Hepatic stellate cell (primary cell): ENCODE measurements around the gene PRSS22.

Source experiments
- DNase-seq: peaks from one replicate; pipeline ENCODE4 v3.0.0; 2011; ENCODE audit warnings: low spot score

Gene PRSS22

DNA sequence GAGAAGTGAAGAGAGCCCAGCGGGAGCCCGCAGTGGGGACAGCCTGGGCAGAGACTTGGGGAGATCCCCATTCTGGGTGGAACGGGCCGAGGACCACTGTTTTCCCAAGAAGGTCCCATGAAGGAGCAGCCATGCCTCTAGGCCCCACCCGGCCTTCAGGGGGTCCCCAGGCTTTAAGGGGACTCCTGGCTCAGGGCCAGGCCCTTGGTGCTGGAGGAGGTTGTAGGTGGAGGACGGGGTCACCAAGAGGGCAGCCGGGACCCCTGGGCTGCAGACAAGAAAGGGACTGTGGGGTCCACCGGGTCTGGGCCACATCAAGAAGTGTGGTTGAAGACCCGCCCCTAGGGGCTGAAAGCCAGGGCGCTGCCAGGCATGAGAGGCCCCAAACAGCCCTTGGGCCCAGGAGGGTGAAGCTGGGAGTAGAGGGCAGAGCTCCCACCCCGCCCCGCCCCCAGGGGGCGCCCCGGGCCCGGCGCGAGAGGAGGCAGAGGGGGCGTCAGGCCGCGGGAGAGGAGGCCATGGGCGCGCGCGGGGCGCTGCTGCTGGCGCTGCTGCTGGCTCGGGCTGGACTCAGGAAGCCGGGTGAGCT, 41.1 kb downstream of the PRSS22 start, which contains the start of gene PRSS21:
Gene PRSS21 (plus strand): TSS at position 487 of the 589 bp plus-strand sequence. CDS start 32 bp downstream, at position 519.
- DNase-seq, result no peak

DNA sequence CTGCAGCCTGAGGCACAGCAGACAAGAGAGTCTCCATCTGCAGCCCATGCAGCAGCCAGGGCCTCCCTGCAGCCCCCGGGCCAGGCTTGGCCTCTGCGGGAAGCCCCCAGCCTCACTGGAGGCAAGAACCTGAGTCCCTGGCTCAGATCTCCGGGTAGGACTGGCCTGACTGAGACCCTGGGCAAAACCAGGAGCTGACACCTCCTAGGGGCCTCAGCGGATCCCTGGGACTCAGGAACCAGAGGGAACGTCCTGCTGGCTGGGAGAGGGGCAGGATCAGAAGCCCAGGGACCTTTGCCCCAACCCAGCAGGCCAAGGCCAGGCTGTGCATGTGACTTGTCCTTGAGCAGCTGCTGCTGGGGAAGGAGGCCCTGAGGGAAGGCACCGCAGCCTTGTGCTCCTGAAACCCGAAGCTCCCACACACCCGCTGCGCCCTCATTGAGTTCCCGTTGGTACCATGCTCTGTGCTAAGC, 42.6 kb downstream of the PRSS22 start:
- DNase-seq, result no peak

DNA sequence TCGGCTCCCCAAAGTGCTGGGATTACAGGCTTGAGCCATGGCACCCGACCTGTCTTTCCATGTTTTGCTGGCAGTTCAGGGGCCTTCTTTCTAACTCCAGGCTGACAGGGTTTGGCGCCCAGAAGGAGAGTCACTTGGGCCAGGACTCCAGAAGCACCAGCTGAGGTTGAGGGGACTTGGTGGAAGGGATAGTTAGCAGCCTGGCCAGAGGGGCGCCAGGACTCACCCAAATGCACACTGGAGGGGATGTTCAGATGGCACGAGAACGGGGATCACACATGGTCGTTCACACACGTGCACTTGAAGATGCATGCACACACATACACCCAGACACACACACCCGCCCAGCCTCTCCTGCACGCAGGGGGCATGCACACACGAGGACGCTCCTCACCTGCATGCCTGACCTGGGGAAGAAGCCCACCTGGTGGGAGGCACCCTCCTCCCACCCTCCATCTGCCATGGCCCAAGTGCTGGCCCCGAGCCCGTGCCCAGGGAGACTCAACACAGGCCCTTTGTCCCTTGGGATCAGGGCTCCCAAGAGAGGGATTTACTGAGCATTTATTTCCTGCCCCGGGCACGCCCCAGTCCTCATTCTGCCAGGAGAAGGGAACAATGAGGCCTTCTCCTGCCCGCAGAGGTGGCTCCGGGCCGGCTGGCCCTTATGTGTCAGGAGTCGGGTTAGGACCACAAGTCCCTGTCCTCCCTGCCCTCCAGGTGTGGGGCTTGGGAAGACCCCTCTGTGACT, 43.2 kb downstream of the PRSS22 start:
- no peak for DNase-seq

DNA sequence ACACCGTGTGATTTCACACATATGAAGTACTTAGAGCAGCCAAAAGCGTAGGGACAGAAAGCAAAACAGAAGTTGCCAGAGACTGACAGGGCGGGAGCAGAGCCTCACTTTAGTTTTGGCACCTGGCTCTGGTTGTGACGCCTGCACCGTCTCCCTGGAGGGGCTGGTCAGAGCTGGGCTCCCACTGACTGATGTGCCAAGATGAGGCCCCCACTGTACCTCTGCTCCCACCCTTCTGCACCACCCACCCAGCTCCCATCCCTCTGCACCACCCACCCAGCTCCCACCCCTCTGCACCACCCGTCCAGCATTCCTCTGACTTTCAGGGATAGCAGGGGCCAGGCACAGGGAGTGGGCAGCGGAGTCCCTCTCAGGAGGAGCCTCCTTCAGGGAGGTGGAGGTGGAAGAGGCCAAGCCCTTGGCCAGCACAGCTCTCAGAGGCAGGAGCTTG, 44.2 kb downstream of the PRSS22 start:
- no peak for DNase-seq

DNA sequence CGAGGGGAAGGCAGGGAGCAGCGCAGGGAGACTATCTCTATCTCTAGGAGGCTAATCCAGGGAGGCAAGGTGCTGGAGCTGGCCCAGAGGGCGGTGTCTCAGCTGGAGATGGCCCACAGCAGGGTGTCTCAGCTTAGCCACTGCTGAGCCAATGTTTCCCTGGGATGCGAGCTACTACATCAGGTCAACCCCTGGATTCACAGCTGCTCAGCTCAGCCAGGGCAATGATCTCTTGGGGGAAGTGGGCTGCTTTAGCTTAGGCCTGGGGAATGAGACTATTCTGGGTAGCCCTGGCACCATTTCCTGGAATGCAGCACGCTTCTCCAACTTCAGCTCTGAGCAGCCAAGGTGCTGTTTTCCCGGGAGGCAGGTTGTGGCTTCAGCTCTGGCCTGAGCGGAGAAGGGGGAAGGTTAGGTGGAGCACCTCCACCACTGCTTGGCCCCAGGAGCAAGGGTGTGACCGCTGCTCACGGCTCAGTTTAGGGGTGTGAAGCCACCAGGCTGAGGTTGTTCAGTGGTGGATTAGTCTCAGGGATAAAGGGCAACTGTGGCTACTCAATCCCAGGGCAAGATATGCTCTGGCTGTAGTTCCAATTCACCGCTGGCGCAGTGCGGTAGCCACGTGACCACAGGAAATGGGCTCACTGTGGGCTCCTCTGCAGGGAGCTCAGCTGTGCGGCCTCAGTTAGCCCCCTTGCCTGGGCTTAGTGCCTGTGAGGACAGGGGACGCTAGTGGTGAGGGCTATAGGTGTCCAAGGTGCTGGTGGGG, 46.1 kb downstream of the PRSS22 start:
- DNase-seq, result no peak

DNA sequence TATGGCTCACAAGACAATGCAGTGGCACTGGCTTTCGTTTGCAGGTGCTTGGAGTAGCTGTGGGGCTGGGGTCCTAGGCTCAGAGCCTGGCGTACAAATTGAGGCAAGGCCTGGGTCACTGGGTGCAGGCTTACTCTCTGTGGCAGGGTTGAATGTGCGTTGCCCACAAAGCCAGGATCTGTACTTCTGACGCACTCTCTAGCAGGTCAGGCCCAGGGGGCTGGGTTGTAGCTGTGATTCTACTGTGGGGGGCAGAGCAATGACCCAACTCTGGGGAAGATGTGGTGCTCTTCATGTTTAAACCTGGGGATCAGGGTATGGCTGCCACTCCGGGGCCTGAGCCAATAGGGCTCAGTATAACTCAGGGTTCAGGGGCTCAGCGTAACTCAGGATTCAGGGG, 47.3 kb downstream of the PRSS22 start:
- no peak for DNase-seq

DNA sequence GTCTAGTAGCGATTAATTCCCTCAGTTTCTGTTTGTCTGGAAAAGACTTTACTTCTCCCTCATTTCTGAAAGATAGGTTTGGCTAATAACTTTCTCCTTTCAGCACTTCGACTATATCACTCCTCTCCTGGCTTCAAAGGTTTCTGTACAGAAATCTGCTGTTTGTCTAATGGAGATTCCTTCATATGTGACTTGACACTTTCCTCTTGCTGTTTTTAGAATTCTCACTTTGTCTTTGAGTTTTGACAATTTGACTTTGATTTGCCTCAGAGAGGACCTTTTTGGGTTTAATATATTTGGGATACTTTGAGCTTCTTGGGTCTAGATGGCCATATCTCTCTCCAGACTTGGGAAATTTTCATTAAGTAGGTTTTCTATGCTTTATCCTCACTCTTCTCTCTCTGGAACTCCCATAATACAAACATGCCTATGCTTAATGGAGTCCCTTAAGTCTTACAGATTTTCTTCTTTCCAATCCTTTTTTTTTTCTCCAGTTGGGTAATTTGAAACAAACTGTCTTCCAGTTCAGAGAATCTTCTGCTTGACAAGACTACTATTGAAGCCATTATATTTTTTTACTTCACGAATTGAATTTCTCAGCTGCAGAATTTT, 48.7 kb downstream of the PRSS22 start:
- no peak for DNase-seq

DNA sequence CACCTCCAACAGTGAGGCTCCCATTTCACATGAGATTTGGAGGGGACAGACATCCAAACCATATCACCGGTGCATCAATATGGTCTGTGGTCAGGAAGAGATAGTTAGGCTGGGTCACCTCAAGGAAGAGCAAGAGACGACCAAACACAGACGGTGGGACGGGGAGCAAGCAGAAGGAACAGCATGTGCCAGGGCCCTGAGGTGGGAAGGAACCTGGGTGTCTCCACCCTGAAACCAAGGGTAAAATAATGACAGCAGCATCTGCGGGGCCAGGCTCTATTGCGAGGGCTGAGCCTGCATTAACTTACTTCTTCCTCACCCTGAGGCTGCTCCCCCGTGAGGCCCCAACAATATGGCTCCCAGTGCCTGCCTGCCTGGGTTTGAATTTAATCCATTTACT, 49.8 kb downstream of the PRSS22 start:
- DNase-seq, result no peak

DNA sequence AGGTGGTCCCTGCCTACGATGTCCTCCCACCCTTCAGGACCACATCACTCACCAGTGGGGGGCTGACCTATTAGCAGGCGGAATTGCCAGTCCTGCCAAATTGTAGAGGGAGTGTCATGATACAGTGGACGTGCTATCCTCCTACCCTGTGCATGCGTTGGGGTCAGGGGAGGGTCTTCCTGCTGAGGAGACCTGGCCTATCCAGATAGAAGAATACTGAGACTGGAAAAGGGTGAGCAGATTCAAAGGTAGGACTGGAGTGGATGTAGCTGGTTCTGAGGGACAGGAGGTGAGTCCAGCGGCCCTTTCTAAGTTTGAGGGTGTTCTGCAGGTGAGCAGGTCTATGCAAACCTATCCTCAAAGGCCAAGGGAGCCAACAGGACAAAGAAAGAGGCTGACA, 51.7 kb downstream of the PRSS22 start:
- DNase-seq, result no peak

DNA sequence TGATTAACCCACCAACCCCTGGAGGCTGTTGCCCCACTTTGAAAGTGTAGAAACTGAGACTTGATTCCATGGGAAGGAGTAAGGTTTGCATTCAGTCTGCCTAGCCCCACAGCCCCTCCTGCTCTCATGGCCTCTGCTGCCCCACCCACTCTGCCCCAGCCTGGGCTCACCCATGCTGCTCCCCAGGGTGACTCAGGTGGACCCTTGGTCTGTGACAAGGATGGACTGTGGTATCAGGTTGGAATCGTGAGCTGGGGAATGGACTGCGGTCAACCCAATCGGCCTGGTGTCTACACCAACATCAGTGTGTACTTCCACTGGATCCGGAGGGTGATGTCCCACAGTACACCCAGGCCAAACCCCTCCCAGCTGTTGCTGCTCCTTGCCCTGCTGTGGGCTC, 53.2 kb downstream of the PRSS22 start:
- no peak for DNase-seq

DNA sequence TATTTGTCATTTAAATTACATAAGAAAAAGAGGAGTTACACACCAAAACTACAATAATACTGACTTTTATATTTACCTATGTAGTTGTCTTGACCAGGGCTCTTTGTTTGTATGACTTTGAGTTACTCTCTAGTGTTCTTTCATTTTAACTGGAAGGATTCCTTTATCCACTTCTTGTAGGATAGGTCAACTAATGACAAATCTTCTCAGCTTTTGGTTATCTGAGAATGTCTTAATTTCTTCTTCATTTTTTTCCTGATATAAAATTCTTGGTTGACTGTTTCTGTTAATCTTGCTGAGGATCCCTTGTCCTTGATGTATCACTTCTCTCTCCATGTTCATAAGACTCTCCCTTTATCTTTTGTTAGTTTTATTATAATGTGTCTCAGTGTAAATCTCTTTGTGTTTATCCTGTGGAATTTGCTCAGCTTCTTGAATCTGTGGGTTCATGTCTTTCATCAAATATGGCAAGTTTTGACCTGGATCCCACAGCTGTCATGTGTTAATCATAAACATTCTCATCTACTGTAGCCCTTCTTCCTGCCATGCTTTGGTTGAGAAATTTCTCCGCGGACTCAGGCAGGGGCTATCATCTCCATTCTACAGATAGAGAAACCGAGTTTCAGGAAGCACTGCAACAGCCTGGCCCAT, 54.3 kb downstream of the PRSS22 start:
- DNase-seq, result no peak
